Spinal cord (tissue), 10 donors: ENCODE results near the gene NME7. TPM values are rescaled to one million over a fixed set of nuclear protein-coding genes. Genes with fewer than 3 reads are reported as not detected.
"Not testable (repeated sequence)": the region's sequence is repeated elsewhere in the genome, so short reads cannot be mapped to it uniquely, and the experiment has no call there.

Source experiments
- DNase-seq, 6 donors: peaks; one replicate each; pipeline versions ENCODE4 v3.0.0 to v3.0.0-alpha.2; 2013 to 2015; ENCODE audit warnings: low spot score in 6 of 6, low read depth in 4 of 6
- H3K27ac ChIP-seq: one replicate; pipeline ENCODE4 v1.5.1; 2013; ENCODE audit warnings: low read depth, low read length, control low read depth
- H3K27me3 ChIP-seq: one replicate; pipeline ENCODE4 v1.6.1; 2013; ENCODE audit warnings: low read length; ENCODE audit not compliant: control insufficient read depth, insufficient read depth
- H3K36me3 ChIP-seq: one replicate; pipeline ENCODE4 v1.6.1; 2013; ENCODE audit warnings: low read length; ENCODE audit not compliant: control insufficient read depth, insufficient read depth
- H3K4me1 ChIP-seq: one replicate; pipeline ENCODE4 v1.6.1; 2013; ENCODE audit warnings: low read length; ENCODE audit not compliant: control insufficient read depth, insufficient read depth
- H3K4me3 ChIP-seq: one replicate; pipeline ENCODE4 v1.5.1; 2013; ENCODE audit warnings: low read depth, low read length, control low read depth
- H3K9me3 ChIP-seq: one replicate; pipeline ENCODE4 v1.6.1; 2013; ENCODE audit warnings: low read length; ENCODE audit not compliant: control insufficient read depth, insufficient read depth
- WGBS: methylation state at CpG from one replicate; pipeline ENCODE4 v1.1.5; 2013; ENCODE audit warnings: missing lambda C conversion rate; ENCODE audit not compliant: insufficient coverage; 5-methylcytosine and 5-hydroxymethylcytosine counted together
- polyA plus RNA-seq, 2 donors: library from polyadenylated mRNA; unstranded; fragments of 120-200 nt; gene quantifications; one replicate each; pipeline ENCODE4 v1.2.1, GENCODE V29; 2013; ENCODE audit not compliant: insufficient read length in 2 of 2
- total RNA-seq, 2 donors: library from RNA; depleted of rRNA in 1 of 2; stranded (reverse); fragments of 120-200 nt in 1 of 2; fragments of >200 nt in 1 of 2; gene quantifications; one replicate each; pipeline versions ENCODE4 v1.2.3 to v1.2.4, GENCODE V29; 2013 to 2014
- donor health status: healthy.

Gene NME7
- total and polyA plus RNA-seq, 4 donors: 21.5 to 131 (median 62.7) TPM

- H3K36me3 ChIP-seq: no peaks in the 10 kb centered on the region
- no peak overlapping the region for H3K27ac ChIP-seq
- no peaks in the 10 kb centered on the region for H3K9me3 ChIP-seq
- DNase-seq: peak in 2 of 6 donors; percentile 30 to 54
- H3K4me3 ChIP-seq: no peak overlapping the region
- H3K27me3 ChIP-seq: no peaks in the 10 kb centered on the region
- H3K4me1 ChIP-seq: no peaks in the 10 kb centered on the region
- WGBS: no CpG with 5 or more reads among the region's 4 CpGs
These were observed 174.3 kb downstream of the NME7 start for GRCh38 chr1:169193191-169193850.

- DNase-seq: no peak
These were observed 181.5 kb downstream of the NME7 start for GRCh38 chr1:169186106-169186505.

GRCh38 chr1:169184812-169185211 lies 182.8 kb downstream of the NME7 start:
- H3K27me3 ChIP-seq: no peaks in the 10 kb centered on the region
- WGBS: 8% methylated on average over 1 of the region's 1 CpG

More at GRCh38 chr1:169186106-169186505, 181.5 kb downstream of the NME7 start:
- H3K27me3 ChIP-seq: no peaks in the 10 kb centered on the region
- H3K4me3 ChIP-seq: no peak overlapping the region
- no peaks in the 10 kb centered on the region for H3K36me3 ChIP-seq
- no peaks in the 10 kb centered on the region for H3K4me1 ChIP-seq
- WGBS: no CpG with 5 or more reads among the region's 1 CpG
- H3K27ac ChIP-seq: no peak overlapping the region
- no peaks in the 10 kb centered on the region for H3K9me3 ChIP-seq

GRCh38 chr1:169180174-169180573 lies 187.4 kb downstream of the NME7 start:
- no peaks in the 10 kb centered on the region for H3K36me3 ChIP-seq
- H3K27me3 ChIP-seq: no peaks in the 10 kb centered on the region
- H3K9me3 ChIP-seq: no peaks in the 10 kb centered on the region
- WGBS: 100% methylated on average over 1 of the region's 3 CpGs
- no peak overlapping the region for H3K27ac ChIP-seq
- no peak overlapping the region for H3K4me3 ChIP-seq
- no peak for DNase-seq
- H3K4me1 ChIP-seq: no peaks in the 10 kb centered on the region

More at GRCh38 chr1:169184812-169185211, 182.8 kb downstream of the NME7 start:
- Histone ChIP-seq H3K4me1 (no peaks in the 10 kb centered on the region), H3K27ac (no peak overlapping the region), H3K9me3 (no peaks in the 10 kb centered on the region), H3K36me3 (no peaks in the 10 kb centered on the region), H3K4me3 (no peak overlapping the region)
- DNase-seq: no peak

- WGBS: 100% methylated on average over 2 of the region's 3 CpGs
- H3K9me3 ChIP-seq, DNase-seq, H3K36me3 ChIP-seq, H3K4me1 ChIP-seq, H3K27ac ChIP-seq, H3K27me3 ChIP-seq, H3K4me3 ChIP-seq: not testable (repeated sequence)
These were observed 188.2 kb downstream of the NME7 start for GRCh38 chr1:169179431-169179830.

- Histone ChIP-seq H3K9me3 (no peaks in the 10 kb centered on the region), H3K4me1 (no peaks in the 10 kb centered on the region), H3K27ac (no peak overlapping the region), H3K4me3 (no peak overlapping the region), H3K27me3 (no peaks in the 10 kb centered on the region), H3K36me3 (no peaks in the 10 kb centered on the region)
- no peak for DNase-seq
- WGBS: no CpG with 5 or more reads among the region's 2 CpGs
These were observed 192.1 kb downstream of the NME7 start for GRCh38 chr1:169175461-169175860.

GRCh38 chr1:169163059-169163458 lies 204.5 kb downstream of the NME7 start:
- no peaks in the 10 kb centered on the region for H3K27me3 ChIP-seq
- no peaks in the 10 kb centered on the region for H3K36me3 ChIP-seq
- H3K27ac ChIP-seq: no peak overlapping the region
- WGBS: no CpG with 5 or more reads among the region's 5 CpGs
- no peak for DNase-seq
- no peaks in the 10 kb centered on the region for H3K9me3 ChIP-seq
- no peaks in the 10 kb centered on the region for H3K4me1 ChIP-seq
- H3K4me3 ChIP-seq: no peak overlapping the region

- 90% methylated on average over 3 of the region's 4 CpGs for WGBS
- H3K4me3 ChIP-seq: no peak overlapping the region
- H3K36me3 ChIP-seq: no peaks in the 10 kb centered on the region
- no peaks in the 10 kb centered on the region for H3K4me1 ChIP-seq
- no peak for DNase-seq
- no peaks in the 10 kb centered on the region for H3K27me3 ChIP-seq
- H3K9me3 ChIP-seq: no peaks in the 10 kb centered on the region
- H3K27ac ChIP-seq: no peak overlapping the region
These were observed 206.0 kb downstream of the NME7 start for GRCh38 chr1:169161496-169162194.

- Histone ChIP-seq H3K4me3 (no peak overlapping the region), H3K27ac (no peak overlapping the region), H3K36me3 (no peaks in the 10 kb centered on the region), H3K27me3 (no peaks in the 10 kb centered on the region), H3K4me1 (no peaks in the 10 kb centered on the region), H3K9me3 (no peaks in the 10 kb centered on the region)
- WGBS: no CpG with 5 or more reads among the region's 3 CpGs
- no peak for DNase-seq
These were observed 206.6 kb downstream of the NME7 start for GRCh38 chr1:169160845-169161495.
